Measurements from ENCODE around the gene ESR2. TPM values are rescaled to one million over a fixed set of nuclear protein-coding genes. Genes with fewer than 3 reads are reported as not detected.
"Not testable (repeated sequence)": the region's sequence is repeated elsewhere in the genome, so short reads cannot be mapped to it uniquely, and the experiment has no call there.

ESR2 gene
- total RNA-seq, 1 donor from 2014 or later = 1.4 TPM

GRCh38 chr14:64080452-64080851, 213.7 kb downstream of the ESR2 start:
- DNase-seq = no peak

DNA sequence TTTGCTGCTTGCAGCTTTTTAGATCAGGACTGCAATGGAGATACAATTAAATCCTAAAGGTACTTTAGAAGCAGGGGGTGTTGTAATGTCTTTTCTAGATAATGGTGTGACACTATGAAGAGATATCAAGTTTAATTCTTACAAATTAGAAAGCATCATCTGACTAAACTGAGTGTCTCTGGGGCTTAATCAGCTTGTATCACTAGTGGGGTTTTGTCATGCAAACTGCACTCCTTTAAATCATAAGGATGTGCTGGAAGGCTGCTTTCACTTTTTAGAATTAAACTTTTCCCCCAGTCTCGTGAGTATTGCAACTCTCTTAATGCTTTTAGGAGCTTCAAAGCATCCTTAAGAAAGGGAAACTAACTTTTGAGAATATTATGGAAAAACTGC, 218.6 kb downstream of the ESR2 start:
- no peak for DNase-seq

DNA sequence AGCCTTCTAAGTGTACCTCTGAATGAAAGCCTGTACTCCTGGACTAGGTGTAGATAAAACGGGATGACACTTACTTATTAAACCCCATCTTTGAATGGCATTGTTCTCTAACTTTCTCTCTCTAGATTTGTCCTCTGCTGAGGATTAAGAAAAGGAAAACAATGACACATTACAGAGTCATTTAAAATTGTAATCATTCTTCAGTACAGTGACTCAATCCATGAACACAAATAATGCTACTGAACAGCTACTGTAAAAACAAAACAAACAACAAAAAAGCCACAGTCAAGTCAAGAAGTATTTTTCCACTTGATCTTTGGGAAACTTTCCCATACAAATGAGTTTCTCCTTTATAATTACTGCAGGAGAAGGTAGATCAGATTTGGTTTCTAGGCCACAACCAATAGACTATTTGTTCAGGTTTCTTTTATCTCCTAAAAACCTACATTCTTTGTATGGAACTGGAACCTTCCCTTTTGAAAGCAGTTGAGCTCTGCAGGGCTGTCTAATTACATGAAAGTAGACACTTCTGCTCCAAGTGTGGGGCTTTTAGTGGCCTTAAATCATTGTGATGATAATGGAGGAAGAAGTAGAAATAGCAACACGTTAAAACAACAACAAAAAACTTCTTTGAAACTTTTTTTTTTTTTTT, 219.1 kb downstream of the ESR2 start:
- no peak for DNase-seq

DNA sequence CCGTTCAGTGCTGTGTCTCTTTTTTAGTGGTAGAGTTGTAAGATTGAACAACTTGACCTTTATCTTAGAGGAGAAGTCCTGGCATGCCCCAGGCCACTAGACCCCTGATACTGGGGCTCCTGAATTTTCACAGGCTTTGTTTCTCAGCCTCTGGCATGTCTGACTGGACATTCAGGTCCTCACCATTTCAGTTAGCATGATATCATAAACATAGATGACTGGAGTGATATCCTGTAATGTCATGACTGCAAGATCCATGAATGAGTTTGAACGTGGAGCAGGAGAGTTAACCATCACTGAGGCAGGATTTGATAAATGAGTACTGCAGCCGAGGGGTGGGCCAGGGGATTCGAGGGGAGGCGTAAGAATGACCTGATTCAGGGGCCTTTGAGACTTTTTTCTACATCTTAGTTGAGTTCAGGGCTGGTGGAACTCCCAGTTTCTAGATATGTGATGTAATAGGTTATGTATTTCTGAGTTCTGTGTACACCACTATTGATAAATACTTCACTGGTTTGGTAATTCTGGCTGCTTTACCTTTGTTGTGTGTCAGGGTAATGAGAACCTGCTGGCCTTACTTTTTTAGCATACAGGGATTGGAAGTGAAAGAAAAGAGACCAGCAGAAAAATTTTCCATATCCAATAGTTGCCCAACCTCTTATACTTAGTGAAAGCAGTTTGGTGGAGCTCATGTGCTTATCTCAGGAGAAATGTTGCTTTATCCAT, 224.4 kb downstream of the ESR2 start:
- no peak for DNase-seq

GRCh38 chr14:64064447-64064846, 229.7 kb downstream of the ESR2 start:
- no peak for DNase-seq

- DNase-seq = no peak
These were observed 231.6 kb downstream of the ESR2 start for GRCh38 chr14:64062381-64063115.

GRCh38 chr14:64061706-64062105, 232.5 kb downstream of the ESR2 start:
- no peak for DNase-seq

DNA sequence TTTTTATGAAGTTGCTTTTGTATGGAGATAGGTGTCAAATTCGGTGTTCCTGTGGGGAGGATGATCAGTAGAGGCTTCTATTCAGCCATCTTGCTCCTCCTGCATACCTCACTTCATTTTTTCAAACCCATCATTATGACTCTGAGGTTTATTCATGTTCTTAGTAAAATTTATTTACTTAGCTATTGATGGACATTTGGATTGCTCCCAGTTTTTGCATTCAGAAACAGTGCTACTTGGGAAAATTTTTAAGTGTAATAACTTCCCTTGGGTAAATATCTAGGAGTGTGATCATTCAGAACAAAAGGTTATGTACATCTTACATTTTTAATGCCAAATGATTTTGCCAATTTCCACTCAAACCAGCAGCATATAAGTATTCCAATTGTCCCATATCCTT, 233.1 kb downstream of the ESR2 start:
- no peak for DNase-seq

GRCh38 chr14:64060648-64061096, 233.5 kb downstream of the ESR2 start:
- DNase-seq = no peak

- DNase-seq = no peak
These were observed 234.0 kb downstream of the ESR2 start for GRCh38 chr14:64060199-64060545.

GRCh38 chr14:64059454-64060198, 234.5 kb downstream of the ESR2 start:
- DNase-seq = no peak

GRCh38 chr14:64053694-64054669, 240.2 kb downstream of the ESR2 start:
- no peak for DNase-seq

GRCh38 chr14:64049616-64050381, 244.4 kb downstream of the ESR2 start:
- DNase-seq = no peak

DNA sequence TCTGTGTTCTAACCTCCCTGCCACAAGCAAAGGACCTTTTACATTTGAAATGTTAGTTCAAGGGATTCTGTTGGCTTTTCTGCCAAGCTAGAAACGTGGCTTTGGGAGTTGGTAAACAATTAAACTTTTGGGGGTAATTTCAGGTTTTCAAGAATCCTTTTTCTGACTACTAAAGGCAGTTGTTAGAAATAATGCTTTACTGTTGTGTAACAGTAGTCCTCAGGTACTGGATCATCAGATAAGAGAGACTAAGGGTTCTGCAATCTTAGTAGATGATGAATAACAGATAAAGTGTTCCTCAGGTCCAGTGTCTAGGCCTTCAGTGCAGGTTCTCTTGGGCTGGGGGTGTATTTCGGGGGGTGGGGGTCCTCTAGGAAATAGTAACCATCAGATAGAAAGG, 249.1 kb downstream of the ESR2 start:
- DNase-seq = no peak

DNA sequence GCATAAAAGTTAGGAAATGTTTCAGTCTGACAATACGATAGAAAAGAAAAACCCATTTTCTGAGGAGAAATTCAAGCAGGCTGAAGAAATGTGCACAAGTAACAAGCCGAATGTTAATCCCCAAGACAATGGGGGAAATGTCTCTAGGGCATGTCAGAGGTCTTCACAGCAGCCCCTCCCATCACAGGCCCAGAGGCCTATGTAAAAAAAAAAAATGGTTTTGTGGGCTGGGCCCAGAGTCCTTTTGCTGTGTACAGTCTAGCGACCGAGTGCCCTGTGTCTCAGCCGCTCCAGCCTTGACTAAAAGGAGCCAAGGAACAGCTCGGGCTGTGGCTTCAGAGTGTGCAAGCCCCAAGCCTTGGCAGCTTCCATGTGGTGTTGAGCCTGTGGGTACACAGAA, 250.9 kb downstream of the ESR2 start:
- not testable (repeated sequence) for DNase-seq

GRCh38 chr14:64040044-64040443, 254.1 kb downstream of the ESR2 start:
- no peak for DNase-seq

- no peak for DNase-seq
These were observed 255.2 kb downstream of the ESR2 start for GRCh38 chr14:64038841-64039542.

DNA sequence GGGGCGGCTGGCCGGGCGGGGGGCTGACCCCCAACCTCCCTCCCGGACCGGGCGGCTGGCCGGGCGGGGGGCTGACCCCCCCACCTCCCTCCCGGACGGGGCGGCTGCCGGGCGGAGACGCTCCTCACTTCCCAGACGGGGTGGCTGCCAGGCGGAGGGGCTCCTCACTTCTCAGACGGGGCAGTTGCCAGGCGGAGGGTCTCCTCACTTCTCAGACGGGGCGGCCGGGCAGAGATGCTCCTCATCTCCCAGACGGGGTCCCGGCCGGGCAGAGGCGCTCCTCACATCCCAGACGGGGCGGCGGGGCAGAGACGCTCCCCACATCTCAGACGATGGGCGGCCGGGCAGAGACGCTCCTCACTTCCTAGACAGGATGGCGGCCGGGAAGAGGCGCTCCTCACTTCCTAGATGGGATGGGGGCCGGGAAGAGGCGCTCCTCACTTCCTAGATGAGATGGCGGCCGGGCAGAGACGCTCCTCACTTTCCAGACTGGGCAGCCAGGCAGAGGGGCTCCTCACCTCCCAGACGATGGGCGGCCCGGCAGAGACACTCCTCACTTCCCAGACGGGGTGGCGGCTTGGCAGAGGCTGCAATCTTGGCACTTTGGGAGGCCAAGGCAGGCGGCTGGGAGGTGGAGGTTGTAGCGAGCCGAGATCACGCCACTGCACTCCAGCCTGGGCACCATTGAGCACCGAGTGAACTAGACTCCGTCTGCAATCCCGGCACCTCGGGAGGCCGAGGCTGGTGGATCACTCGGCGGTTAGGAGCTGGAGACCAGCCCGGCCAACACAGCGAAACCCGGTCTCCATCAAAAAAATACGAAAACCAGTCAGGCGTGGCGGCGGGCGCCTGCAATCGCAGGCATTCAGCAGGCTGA, 256.1 kb downstream of the ESR2 start:
- DNase-seq = not testable (repeated sequence)

- no peak for DNase-seq
These were observed 259.0 kb downstream of the ESR2 start for GRCh38 chr14:64035143-64035542.
